OCI-LY1 (cell line): ENCODE data around the gene GJB3.

Experiments
- H2AFZ ChIP-seq: fragments of 200-600 bp; sonication (generic), shearing (Covaris generic); 2 replicates; pipeline ENCODE4 v1.6.0; 2014; ENCODE audit warnings: antibody characterized with exemption, mild to moderate bottlenecking, low read length
- H3F3A ChIP-seq: fragments of 200-600 bp; sonication (generic), shearing (Covaris generic); 2 replicates; pipeline ENCODE4 v1.6.0; 2014; ENCODE audit warnings: mild to moderate bottlenecking, antibody characterized with exemption, low read length, moderate library complexity; ENCODE audit not compliant: insufficient read depth
- H3K27ac ChIP-seq: fragments of 200-600 bp; sonication (generic); 2 replicates; pipeline ENCODE4 v1.5.1; 2014; ENCODE audit warnings: low read length, mixed run types, mild to moderate bottlenecking, low read depth; ENCODE audit not compliant: poor library complexity, severe bottlenecking
- H3K27me3 ChIP-seq: fragments of 200-600 bp; sonication (generic); 2 replicates; pipeline ENCODE4 v1.6.0; 2014; ENCODE audit warnings: antibody characterized with exemption, mild to moderate bottlenecking, low read length, moderate library complexity; ENCODE audit not compliant: insufficient read depth
- H3K36me3 ChIP-seq: fragments of 200-600 bp; sonication (generic); 2 replicates; pipeline ENCODE4 v1.6.1; 2014; ENCODE audit warnings: mild to moderate bottlenecking, antibody characterized with exemption, low read length, moderate library complexity, mixed read lengths; ENCODE audit not compliant: insufficient read depth
- H3K4me1 ChIP-seq: fragments of 200-600 bp; sonication (generic); 2 replicates; pipeline ENCODE4 v1.5.1; 2014; ENCODE audit warnings: mild to moderate bottlenecking, low read length, moderate library complexity; ENCODE audit not compliant: insufficient read depth, severe bottlenecking
- H3K4me2 ChIP-seq: fragments of 200-600 bp; sonication (generic), shearing (Covaris generic); 2 replicates; pipeline ENCODE4 v1.6.1; 2014; ENCODE audit warnings: low read length
- H3K4me3 ChIP-seq: fragments of 200-600 bp; sonication (generic); 2 replicates; pipeline ENCODE4 v1.5.1; 2014; ENCODE audit warnings: low read length, low read depth, mild to moderate bottlenecking, mixed read lengths; ENCODE audit not compliant: poor library complexity, severe bottlenecking
- H3K79me2 ChIP-seq: fragments of 200-600 bp; shearing (Covaris generic); 2 replicates; pipeline ENCODE4 v1.6.1; 2016; ENCODE audit warnings: mixed run types, low read length, mixed read lengths; ENCODE audit not compliant: insufficient read depth
- H3K9ac ChIP-seq: fragments of 200-600 bp; sonication (generic), shearing (Covaris generic); 2 replicates; pipeline ENCODE4 v1.6.1; 2014; ENCODE audit warnings: mild to moderate bottlenecking, low read length, mixed read lengths
- H3K9me2 ChIP-seq: fragments of 200-600 bp; sonication (generic), shearing (Covaris generic); 2 replicates; pipeline ENCODE4 v1.6.1; 2014; ENCODE audit warnings: low read depth, mild to moderate bottlenecking, low read length, mixed read lengths
- H3K9me3 ChIP-seq: fragments of 200-600 bp; shearing (Covaris generic); 2 replicates; pipeline ENCODE4 v1.6.1; 2014; ENCODE audit warnings: low read length, mixed read lengths
- H4K20me1 ChIP-seq: fragments of 200-600 bp; sonication (generic), shearing (Covaris generic); 2 replicates; pipeline ENCODE4 v1.6.0; 2016; ENCODE audit warnings: mild to moderate bottlenecking, low read length; ENCODE audit not compliant: insufficient read depth
- CTCF ChIP-seq: fragments of 200-600 bp; sonication (generic), shearing (Covaris generic); IDR thresholded peaks from 2 replicates; pipeline ENCODE4 v1.5.1; 2017; ENCODE audit warnings: mild to moderate bottlenecking, antibody characterized with exemption, low read length, moderate library complexity, mixed read lengths
- EZH2 ChIP-seq: fragments of 200-600 bp; sonication (generic), shearing (Covaris generic); IDR thresholded peaks from 2 replicates; pipeline ENCODE4 v1.8.0; 2017; ENCODE audit warnings: borderline replicate concordance, mixed run types, mild to moderate bottlenecking, antibody characterized with exemption, low read length, moderate library complexity, mixed read lengths

Gene GJB3

GRCh38 chr1:34800214-34800613, 19.2 kb downstream of the GJB3 start:
- Histone ChIP-seq H3K4me3 (no peak overlapping the region), H3F3A (no peaks in the 10 kb centered on the region), H3K27ac (no peak overlapping the region), H3K9me3 (no peaks in the 10 kb centered on the region), H3K4me1 (no peaks in the 10 kb centered on the region), H3K27me3 (peaks cover 4% of the 10 kb centered on the region; the same call in 1 of the 2 replicates), H3K9ac (no peak overlapping the region), H3K79me2 (no peaks in the 10 kb centered on the region), H3K9me2 (no peaks in the 10 kb centered on the region), H3K4me2 (no peak overlapping the region), H2AFZ (no peak overlapping the region), H3K36me3 (no peaks in the 10 kb centered on the region), H4K20me1 (no peaks in the 10 kb centered on the region)
- TF ChIP-seq EZH2 (no peak), CTCF (no peak)

GRCh38 chr1:34803770-34804169, 22.8 kb downstream of the GJB3 start:
- Histone ChIP-seq H3K36me3 (no peaks in the 10 kb centered on the region), H3F3A (no peaks in the 10 kb centered on the region), H3K27ac (no peak overlapping the region), H3K4me1 (no peaks in the 10 kb centered on the region), H3K79me2 (no peaks in the 10 kb centered on the region), H3K4me3 (no peak overlapping the region), H3K27me3 (no peaks in the 10 kb centered on the region), H4K20me1 (no peaks in the 10 kb centered on the region), H3K9me2 (no peaks in the 10 kb centered on the region), H3K9me3 (no peaks in the 10 kb centered on the region), H3K4me2 (no peak overlapping the region), H2AFZ (no peak overlapping the region), H3K9ac (no peak overlapping the region)
- no peak for TF ChIP-seq EZH2
- TF ChIP-seq CTCF, result no peak

GRCh38 chr1:34806396-34806795, 25.4 kb downstream of the GJB3 start:
- Histone ChIP-seq H4K20me1 (no peaks in the 10 kb centered on the region), H3K9me3 (no peaks in the 10 kb centered on the region), H3K27ac (no peak overlapping the region), H3K4me1 (no peaks in the 10 kb centered on the region), H3F3A (no peaks in the 10 kb centered on the region), H3K9ac (no peak overlapping the region), H3K36me3 (no peaks in the 10 kb centered on the region), H2AFZ (no peak overlapping the region), H3K4me3 (no peak overlapping the region), H3K4me2 (no peak overlapping the region), H3K9me2 (no peaks in the 10 kb centered on the region), H3K27me3 (no peaks in the 10 kb centered on the region), H3K79me2 (no peaks in the 10 kb centered on the region)
- TF ChIP-seq CTCF (no peak), EZH2 (no peak)
